GM19193 (cell line): ENCODE measurements around the gene CCT6A.

Source experiments
- POLR2A ChIP-seq: IDR thresholded peaks from 4 replicates; pipeline ENCODE4 v1.6.1; 2011; ENCODE audit not compliant: insufficient read depth, insufficient read length; ENCODE audit errors: extremely low read depth

The CCT6A gene

GRCh38 chr7:56091591-56091990, 40.0 kb downstream of the CCT6A start:
- TF ChIP-seq POLR2A = no peak

- TF ChIP-seq POLR2A = no peak
These were observed 41.4 kb downstream of the CCT6A start, which contains the start of gene PHKG1 for GRCh38 chr7:56092789-56093531. Gene PHKG1 (minus strand): TSS chr7:56092952. CDS start chr7:56088941, 4,011 bp downstream.

GRCh38 chr7:56097700-56098099, 46.1 kb downstream of the CCT6A start:
- peak; percentile 34 for TF ChIP-seq POLR2A

- TF ChIP-seq POLR2A = no peak
These were observed 48.1 kb downstream of the CCT6A start for GRCh38 chr7:56099653-56100052.

- no peak for TF ChIP-seq POLR2A
These were observed 53.9 kb downstream of the CCT6A start for GRCh38 chr7:56105508-56105907.

- TF ChIP-seq POLR2A = peak; percentile 86
These were observed 54.8 kb downstream of the CCT6A start, which contains the start of gene CHCHD2 for GRCh38 chr7:56106108-56107073. Gene CHCHD2 (minus strand): TSS chr7:56106476. CDS start chr7:56106413, 63 bp downstream.

- no peak for TF ChIP-seq POLR2A
These were observed 56.3 kb downstream of the CCT6A start for GRCh38 chr7:56107954-56108258.

GRCh38 chr7:56110611-56111010, 59.0 kb downstream of the CCT6A start:
- TF ChIP-seq POLR2A = no peak
